ENCODE results near the gene LYZL4. TPM values are rescaled to one million over a fixed set of nuclear protein-coding genes. Genes with fewer than 3 reads are reported as not detected.

LYZL4 gene
- total RNA-seq, 1 donor from 2014 or later, result not detected

DNA sequence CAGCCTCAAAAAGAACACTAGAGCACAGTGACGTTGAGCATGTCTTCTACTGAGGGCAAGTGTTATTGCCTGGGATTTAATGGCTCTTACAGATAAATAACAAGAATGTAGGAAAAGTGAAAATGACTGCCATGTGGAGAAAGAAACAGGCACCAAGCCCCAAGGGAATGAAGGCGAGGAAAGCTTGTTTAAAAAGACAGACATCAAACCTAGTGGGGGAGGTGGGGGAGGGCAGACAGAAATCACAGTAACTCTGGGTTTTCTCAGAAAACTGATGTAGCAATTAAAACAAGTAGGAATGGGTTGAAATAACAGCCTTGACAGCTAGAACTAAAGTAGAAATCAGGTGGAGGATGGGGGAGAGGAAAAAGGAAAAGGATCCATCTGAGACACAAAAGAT lies 18.4 kb upstream of the LYZL4 start:
- no peak for DNase-seq (ENCODE audit: low read depth)

DNA sequence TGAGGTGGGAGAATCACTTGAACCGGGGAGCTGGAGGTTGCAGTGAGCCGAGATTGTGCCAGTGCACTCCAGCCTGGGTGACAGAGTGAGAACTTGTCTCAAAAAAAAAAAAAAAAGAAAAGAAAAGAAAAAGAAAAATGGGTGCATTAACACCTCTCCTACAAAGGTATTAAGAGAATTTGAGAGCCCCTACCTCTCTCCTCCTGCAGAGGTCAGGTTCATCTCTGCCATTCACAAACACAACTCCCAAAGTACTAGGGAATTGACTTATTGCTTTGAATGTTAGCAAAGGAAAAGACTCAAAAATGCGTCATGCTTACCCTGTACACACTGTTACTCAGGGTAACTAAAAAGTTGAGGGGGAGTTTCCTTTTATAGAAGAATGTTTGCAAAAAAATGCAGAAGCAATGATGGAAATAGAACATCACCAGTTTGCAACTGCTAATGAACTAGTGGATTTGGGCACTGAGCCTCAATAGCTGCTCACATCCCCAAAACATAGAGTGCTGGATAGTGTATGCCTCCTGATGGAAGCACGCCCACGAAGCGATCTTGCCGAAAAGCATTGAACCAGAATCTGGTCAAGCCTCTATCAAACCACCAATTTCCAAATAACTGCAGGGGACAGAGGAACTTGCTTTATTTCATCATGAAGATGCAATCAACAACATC lies 15.5 kb upstream of the LYZL4 start:
- no peak for DNase-seq (ENCODE audit: low read depth)

DNA sequence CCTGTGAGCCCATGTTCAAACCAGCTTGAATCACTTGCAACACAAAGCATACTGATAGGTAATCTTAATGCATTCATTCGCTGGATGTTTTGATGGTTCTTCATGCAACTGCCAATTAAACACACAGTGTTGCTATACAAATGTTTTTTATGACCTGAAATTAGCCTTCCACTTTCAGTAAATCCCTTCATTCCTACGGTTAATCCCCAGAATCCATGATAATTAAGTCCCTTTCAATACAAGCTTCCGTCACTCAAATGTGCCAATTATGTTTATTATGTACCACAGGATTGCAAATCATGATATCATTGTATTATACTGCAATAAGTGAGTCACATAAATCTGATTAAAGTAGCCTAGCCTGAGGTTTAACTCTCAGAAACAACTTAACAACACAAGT lies 14.5 kb upstream of the LYZL4 start:
- no peak for DNase-seq (ENCODE audit: low read depth)

DNA sequence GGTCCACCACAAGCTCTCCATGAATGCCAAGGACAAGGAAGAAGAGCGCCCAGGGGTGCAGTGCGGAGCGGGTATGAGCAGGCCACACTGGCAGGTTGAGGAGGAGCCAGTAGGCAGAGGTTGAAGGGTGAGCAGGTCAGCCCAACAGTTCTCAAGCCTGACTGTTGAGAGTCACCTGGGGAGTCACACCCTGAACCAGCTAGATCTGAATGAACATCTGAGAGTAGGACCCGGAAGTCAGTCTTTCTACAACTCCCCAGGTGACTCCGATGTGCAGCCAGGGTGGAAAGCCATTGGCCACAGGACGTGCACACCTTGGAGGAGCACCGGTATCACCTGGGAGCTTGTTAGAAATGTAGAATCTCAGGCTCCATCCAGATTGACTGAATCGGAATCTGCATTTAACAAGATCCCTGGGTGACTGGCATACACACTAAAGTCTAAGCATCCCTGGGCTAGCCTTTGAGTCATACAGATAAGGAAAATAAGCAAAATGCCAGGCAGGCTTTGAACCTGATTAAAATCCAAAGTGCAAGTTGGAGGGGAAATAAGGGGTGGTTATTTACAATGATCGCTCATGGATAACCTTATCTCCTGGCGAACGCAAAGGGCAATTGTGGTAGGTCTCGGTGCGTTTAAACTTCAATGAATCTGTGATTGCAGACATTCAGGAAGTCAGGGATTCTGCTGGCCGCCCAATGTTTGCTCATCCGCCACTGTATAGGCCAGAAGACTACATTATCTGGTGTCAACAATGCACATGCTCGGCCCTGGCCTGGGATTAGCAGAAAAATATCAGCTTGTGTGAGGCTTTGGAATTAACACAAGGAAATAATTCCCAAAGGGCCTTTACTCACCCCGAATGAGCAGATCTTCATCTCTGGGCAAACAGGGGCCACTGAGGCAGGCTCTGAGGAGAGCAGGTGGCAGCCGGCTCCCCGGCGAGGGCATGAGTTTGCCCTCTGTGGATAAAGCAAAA lies 11.7 kb upstream of the LYZL4 start:
- no peak for DNase-seq (ENCODE audit: low read depth)

DNA sequence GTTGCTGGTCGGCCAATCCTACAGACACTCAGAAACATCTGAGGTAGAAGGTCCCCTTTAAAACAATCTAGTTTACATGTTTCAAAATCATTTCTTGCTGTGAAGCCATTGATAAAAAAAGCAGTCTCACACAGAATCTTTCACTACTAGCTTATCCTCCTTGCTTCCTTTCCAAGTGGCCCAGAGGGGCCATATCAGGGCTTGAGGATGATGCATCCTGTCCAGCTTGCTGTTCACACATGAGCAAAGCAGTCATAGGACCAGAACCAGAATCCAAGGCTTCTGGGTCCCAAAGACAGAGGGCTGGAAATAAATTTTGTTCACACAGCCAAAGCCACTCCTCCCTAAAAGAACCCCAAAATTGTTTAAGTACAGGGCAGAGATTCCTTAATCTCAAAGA lies 9.2 kb upstream of the LYZL4 start:
- DNase-seq (ENCODE audit: low read depth), result no peak

DNA sequence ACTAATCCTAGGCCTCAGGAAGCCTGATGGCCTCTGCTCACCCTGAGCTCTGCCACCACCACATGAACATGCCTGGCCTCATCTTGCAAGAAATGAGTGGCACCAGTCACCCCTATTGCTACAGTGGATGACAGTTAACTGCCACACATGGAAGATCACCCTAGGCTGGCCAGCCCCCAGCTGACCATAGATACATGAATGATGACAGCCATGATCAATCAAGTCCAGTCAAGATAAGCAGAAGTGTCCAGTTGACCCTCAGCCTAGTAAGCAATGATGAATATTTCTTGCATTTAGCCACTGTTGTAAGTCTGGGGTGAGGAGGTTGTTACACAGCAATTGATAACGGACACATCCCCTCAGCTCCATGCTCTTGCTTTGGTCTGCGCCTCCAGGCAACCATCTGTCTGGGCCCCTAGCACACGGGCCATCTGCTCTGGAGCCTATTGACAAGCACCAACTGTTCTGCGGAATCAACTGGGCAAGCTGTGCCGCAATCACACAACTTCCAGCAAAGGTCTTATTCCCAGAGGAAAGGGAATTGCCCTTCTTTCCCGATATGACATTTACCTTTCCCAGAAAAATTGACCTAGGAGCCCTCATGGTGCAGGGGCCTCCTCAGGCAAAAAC lies 2.2 kb upstream of the LYZL4 start:
- no peak for DNase-seq (ENCODE audit: low read depth)

DNA sequence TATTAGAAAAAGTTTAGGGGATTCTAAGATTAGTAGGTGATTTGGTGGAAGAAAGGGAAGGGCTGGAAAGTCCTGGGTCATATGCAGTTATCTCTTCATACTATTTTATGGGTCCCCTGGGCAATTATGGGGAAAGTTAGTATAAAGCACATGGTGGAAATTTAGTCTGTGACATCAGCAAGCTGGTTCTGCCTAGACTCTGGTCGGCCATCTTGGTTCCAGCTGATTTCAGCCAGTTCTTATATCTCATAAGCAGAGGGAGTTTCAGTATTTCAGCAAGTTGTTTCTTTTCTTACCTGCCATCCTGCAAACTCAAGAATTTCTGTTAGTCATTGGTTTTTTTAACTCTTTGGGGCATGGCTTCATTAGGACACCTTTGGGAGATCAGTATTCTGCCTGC lies 1.0 kb upstream of the LYZL4 start:
- no peak for DNase-seq (ENCODE audit: low read depth)

DNA sequence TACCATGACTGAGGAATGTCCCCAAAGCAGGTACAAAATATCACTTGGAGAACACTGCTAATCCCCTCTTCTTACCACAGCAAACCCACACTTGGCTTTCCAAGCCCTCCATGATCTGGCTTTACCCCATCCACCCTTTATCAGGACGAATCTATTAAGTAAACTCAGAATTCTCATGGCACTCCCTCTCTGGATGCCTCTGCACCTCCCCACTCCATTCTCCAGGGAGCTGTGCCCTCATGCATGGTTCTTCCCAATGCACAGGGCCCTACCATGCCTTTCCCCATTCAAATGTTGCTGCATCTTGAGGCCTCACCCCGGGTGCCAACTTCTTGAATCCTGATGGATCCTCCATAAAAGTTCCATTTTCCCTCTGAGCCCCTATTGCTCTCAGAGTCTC lies 2.3 kb downstream of the LYZL4 start:
- no peak for DNase-seq (ENCODE audit: low read depth)

DNA sequence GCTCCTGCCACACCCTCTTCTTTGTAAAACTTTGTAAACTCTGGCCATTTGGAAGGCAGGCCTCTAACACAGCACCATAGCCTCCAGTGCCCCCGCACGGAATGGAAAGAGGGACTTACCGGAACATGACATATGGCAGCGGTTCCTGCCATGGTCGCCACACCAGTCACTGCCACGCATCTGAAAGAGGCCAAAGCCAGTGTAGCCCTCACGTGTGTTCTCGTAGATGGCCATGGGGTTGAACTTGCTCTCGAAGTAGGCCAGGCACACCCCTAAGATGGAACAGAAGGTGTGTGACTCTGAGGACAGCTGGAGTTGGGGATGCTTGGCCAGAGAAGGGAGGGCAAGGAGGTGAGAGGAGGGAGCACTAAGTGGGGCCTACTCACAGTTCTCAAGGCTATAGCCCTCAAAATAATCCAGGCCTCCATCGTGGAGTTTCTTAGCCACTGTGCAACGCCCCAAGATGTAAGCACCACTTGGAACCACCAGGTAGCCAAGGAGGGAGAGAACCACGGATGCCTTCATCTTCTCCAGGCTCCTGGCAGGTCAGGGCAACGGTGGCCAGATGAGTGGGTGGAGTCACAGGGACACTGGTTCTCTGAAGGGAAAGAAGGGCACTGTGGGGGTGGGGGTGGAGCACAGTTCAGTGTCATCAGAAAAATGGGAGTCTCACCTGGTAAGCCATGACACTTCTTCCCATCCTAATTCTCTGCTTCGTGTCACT lies 3.5 kb downstream of the LYZL4 start:
- DNase-seq (ENCODE audit: low read depth), result no peak

DNA sequence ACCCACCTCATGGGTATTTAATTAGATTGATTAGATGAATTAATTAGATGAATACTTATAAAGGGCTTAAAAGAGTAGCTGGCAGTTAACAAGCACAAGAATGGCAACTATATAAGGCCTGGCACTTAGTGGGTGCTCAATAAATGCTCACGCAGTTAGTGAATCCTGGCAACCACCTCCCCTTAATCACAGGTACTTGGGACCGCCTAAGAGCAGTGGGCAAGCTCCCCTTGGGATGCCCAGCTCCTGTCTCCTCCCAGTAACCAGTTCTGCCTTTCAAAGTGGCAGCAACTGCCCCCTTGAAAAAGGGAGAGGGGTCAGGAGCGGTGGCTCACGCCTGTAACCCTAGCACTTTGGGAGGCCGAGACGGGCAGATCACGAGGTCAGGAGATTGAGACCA lies 4.6 kb downstream of the LYZL4 start:
- DNase-seq (ENCODE audit: low read depth), result no peak

DNA sequence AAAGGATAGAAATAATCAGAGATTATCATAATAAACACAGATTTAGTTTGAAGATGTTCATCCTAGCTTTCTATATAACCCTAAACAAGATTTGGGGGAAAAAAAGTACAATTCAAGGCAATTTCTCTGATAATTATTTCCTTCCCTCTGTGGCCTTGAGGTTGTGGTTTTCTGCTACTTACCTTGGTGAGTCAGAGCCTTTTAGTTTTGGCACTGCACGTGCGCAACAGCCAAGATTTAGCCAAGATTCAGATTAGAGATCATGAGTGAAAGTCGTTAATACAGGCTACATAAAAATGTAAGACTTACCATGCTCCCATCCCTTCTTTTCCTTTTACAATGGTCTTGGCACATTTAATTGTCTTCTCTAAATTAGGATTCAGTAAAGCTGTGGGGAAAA lies 6.7 kb downstream of the LYZL4 start:
- DNase-seq (ENCODE audit: low read depth), result no peak

DNA sequence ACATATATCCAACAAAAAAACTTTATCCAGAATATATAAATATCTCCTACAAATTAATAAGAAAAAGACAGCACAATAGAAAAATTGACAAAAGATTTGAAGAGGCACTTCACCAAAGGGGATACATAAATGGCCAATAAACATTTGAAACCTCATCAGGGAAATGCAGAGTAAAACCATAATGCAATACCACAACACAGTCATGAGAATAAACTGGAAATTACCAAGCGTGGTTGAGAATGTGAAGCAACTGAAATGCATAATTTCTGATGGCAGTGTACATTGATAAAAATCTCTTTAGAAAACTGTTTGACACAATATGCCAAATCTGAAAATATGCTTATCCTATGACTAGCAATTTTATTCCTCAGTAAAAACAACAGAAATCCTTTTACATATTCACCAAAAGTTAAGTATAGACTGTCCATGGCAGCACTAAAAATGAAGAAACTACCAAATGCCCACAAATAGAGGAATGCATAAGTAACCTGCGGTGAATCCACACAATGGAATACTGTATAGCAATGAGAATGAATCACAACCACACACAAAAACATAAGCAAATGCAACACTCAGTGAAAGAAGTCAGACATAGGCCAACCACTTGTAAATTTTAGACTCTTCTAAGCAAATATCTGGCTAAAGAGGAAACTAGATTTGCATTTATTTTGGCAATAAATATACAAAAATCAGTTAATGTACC lies 7.9 kb downstream of the LYZL4 start:
- no peak for DNase-seq (ENCODE audit: low read depth)

DNA sequence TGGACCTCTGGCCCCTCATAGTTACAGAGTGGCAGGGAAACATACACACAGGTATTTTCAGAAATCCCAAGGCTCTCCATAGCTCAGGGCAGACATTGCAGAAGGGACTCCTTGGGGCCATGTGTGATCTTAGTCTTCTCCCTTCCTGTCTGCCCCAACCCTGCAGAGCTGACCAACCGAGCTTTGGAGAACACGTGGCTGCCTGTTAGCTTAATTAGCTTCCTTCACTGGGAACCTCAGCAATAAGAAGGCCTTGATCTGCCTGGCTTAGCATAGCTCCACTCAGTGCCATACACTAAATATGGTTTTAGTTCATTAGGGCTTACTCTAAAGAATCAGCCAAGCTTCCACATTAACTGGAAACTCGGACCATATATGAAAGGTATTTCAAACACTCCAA lies 12.3 kb downstream of the LYZL4 start:
- DNase-seq (ENCODE audit: low read depth), result no peak

DNA sequence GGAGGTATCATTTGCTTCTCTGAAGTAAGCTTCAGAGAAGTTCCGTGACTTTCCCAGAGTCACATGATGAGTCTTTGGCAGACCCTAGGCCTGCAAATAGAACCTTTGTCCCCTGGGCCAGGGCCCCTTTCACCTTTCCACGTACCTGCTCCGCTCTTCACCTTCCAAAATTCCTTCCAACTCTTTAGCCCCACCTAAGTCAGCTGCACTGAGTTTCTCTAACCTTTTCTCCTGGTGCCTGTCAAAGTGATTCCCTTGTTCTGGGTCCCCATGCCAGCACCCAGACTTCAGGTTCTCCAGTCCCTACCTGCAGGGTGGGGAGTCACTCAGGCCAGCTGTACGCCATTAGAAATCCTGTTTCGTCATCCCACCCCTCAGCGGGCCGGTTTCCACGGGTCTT lies 12.8 kb downstream of the LYZL4 start:
- no peak for DNase-seq (ENCODE audit: low read depth)

DNA sequence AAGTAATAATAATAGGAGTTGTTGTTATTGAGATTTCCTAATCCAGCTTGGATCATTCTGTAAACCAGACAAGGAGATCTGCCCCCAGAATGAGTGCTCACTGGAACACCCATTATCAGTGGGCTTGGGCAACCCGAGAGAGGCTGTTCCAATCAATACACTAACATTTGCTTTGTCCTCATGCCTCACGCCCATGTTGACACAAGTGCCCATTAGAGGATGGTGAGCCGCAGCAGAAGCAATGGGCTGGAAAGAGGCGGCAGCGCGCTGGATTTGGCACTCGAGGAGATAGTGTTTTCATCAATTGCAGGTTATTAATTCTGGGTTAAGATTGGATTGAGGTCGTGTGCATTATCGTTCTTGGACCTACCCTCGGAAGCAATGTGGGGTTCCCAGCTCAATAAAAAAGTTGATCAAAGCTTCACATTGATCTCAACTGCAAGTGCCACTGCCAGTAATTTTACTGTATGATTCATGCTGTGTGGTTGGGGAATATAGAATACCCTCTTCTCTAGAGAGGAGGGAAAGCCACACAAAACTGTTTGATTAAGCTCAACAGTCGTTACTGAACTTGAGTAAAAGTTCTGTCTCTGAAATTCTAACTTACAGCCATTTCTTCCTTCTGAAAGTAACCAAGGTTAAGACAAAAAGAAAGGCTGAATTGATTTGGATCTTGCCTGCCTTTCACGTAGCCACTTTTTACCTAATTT lies 15.7 kb downstream of the LYZL4 start:
- DNase-seq (ENCODE audit: low read depth), result no peak

DNA sequence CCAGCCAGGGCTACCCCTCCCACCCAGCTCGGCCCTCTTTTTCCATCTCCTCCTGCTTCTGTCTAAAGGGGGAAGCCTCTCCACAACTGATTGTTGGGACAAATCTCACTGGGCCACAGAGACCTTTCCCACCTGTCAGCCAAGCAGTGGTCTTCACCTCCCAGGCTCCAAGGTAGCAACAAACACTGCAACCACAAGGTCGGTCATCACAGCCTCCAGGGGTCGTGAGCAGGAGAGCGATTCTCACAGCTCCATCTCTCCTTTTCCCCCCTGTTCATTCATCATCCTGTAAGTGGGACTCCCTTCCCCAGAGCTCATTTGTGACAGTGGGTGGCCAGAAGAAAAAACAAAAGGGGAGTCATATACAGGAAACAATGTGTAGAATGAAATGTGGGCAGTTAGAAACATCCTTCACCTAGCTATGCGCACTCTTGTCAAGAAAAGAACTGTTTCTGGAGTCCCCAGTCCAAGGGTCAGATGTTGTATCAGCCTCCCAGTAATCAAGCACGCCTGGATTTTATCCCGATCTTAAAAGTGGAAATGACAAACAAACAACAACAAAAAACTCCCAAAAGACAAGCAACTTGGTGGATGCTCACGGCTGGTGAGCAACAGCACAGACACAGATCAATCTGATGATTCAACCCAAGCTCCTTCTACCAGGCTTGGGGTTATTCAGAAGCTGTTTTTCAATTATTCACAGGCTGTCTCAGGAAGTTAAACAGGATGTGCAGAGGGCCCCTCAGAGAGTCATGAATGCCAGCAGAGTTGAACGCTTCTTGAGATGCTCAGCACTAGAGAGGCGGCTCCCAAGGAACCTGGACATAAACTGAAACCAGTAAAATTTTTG lies 22.4 kb downstream of the LYZL4 start:
- DNase-seq (ENCODE audit: low read depth), result no peak

DNA sequence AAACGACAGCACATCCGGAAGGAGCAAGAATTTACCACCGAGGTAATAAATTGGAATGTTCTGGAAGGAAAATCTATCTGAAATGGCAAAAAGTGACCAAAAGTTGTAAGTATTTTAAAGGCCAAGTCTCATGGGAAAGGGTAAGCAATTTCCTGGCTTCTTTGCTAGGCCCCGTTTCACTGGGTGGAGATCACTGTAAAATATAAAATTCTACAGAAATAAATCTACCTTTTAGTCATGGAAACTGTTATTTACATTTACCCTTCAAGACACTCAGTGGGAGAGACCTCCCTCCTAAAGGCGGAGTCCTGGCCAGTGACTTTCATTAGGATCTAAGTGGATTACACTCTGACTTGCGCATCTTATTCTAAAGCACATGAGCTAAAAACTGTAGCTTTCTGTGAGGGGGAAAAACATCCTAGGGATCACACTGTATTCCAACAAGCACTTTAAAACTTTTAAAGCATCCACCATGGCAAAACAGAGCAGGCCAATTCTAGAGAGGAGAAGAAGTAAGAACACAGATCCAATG lies 28.8 kb downstream of the LYZL4 start:
- DNase-seq (ENCODE audit: low read depth), result no peak

DNA sequence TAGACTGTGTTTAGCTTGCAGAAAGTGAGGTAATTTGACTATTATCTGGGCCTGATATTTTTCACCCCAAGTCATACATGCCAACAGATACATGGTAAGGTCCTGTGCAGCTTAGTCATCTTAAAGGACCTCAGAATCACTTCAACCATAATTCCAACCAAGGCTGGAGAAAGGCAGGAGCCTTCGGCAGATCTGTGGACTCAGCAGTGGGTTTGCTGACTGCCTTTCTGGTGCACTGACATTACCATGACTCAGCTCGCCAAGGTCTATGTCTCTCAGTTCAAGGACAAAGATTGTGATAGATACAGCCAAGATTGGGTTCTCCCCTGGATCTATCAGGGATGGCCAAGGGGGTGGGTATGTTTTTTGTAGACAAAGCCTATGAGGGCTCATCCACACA lies 32.7 kb downstream of the LYZL4 start:
- no peak for DNase-seq (ENCODE audit: low read depth)

DNA sequence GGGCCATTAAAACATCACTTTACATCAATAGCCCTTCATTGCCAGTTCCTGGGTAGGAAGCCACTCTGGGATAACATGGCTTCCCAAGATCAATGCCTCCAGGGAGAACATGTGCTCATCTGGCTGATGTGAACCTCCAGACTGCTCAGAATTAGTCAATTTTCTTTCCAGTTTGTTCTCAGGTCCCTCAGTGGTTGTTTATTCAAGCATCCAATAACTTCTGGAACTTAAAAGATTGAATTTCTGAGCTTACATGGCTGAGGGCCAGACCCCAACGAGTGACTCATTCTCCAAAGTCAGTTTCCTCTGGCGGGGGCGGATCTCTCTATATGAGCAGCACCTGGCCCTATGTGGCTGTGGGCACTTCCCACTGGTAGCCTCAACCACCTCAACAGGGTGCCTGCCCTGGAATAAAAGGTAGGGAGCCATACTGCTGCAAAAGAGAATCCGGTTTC lies 34.0 kb downstream of the LYZL4 start:
- peak; percentile 87 for DNase-seq (ENCODE audit: low read depth)
